GM12875 (cell line): Measurements from ENCODE around the gene FDX1.

Source experiments
- H3K4me3 ChIP-seq: one replicate; pipeline ENCODE4 v1.5.1; 2011; ENCODE audit warnings: low read depth, low read length, control low read depth
- TF ChIP-seq, protein P1 (sequence below): IDR thresholded peaks from 2 replicates; pipeline ENCODE4 v1.5.1; 2011; ENCODE audit warnings: low read depth, mild to moderate bottlenecking, control low read depth, inconsistent platforms, low read length, moderate library complexity, borderline replicate concordance; ENCODE audit not compliant: insufficient read depth

Gene FDX1

DNA sequence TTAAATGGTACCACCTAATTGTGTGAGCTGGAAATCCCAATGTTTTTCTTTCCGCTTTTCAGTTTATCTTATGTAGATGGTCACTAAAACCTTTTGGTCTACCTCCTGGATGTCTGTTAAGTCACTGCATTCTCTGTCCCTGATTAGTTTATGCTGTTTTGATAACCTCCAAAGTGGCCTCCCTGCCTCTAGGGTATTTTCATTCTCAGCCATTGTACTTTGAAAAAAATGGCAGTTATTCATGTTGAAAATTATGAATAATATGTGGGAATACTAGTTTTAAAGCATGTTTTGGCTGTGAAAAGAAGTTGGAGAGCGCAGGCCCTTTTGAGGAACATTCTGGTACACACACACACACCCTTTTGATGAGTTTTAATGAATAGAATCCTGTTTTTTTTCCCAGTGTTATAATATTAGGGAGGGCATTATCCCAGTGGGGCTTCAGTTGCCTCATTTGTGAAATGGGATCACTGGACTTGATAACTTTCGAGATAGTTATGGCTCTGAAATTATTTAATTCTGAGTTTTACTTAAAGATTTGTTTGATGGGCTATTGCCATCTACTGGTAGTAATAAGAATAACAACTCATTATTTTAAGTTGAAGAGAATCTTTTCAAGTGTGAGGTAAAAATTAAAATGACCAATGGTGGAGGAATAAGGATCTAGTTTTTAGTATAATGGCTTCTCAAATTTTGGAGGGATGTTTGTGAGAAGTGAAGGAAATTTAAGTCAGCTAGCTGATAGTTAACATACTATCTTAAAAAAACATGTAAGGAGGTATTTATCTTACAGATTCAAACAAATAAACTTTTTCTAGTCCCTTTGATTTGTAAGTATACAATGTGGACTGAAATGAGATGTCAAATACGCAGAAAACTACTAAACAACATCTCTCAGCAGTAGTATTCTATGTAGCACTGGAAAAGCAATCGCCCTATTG, 3.9 kb downstream of the FDX1 start:
- TF ChIP-seq, protein P1, sequence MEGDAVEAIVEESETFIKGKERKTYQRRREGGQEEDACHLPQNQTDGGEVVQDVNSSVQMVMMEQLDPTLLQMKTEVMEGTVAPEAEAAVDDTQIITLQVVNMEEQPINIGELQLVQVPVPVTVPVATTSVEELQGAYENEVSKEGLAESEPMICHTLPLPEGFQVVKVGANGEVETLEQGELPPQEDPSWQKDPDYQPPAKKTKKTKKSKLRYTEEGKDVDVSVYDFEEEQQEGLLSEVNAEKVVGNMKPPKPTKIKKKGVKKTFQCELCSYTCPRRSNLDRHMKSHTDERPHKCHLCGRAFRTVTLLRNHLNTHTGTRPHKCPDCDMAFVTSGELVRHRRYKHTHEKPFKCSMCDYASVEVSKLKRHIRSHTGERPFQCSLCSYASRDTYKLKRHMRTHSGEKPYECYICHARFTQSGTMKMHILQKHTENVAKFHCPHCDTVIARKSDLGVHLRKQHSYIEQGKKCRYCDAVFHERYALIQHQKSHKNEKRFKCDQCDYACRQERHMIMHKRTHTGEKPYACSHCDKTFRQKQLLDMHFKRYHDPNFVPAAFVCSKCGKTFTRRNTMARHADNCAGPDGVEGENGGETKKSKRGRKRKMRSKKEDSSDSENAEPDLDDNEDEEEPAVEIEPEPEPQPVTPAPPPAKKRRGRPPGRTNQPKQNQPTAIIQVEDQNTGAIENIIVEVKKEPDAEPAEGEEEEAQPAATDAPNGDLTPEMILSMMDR: no peak
- H3K4me3 ChIP-seq: no peak overlapping the region

DNA sequence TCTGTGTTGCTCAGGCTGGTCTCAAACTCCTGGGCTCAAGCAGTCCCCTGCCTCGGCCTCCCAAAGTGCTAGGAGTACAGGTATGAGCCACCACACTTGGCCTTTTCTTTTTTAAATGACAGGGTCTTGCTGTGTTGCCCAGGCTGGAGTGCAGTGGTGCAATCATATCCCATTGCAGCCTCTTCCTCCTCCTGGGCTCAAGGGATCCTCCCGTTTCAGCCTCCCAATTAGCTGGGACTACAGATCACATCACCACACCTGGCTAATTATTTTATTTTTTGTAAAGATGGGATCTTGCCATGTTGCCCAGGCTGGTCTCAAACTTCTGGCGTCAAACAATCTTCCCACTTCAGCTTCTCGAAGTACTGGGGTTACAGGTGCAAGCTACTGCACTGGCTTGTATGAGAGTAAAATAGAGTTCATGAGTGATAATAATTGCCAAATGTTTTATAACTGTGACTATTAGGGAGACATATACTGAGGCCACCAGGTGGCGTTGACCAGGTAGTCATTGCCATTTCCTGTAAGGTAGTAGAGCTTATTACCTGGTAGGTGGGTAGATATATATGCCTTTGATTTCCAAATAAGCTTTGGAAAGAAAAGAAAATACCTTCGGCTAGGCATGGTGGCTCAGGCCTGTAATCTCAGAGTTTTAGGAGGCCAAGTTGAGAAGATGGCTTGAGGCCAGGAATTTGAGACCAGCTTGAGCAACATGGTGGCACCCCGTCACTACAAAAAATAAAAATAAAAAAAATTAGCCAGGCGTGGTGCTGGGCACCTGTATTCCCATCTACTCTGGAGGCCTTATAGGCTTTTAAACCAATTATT, 5.4 kb downstream of the FDX1 start:
- H3K4me3 ChIP-seq: no peak overlapping the region
- TF ChIP-seq, protein P1: peak; percentile 49; the same call in 1 of the 2 replicates

DNA sequence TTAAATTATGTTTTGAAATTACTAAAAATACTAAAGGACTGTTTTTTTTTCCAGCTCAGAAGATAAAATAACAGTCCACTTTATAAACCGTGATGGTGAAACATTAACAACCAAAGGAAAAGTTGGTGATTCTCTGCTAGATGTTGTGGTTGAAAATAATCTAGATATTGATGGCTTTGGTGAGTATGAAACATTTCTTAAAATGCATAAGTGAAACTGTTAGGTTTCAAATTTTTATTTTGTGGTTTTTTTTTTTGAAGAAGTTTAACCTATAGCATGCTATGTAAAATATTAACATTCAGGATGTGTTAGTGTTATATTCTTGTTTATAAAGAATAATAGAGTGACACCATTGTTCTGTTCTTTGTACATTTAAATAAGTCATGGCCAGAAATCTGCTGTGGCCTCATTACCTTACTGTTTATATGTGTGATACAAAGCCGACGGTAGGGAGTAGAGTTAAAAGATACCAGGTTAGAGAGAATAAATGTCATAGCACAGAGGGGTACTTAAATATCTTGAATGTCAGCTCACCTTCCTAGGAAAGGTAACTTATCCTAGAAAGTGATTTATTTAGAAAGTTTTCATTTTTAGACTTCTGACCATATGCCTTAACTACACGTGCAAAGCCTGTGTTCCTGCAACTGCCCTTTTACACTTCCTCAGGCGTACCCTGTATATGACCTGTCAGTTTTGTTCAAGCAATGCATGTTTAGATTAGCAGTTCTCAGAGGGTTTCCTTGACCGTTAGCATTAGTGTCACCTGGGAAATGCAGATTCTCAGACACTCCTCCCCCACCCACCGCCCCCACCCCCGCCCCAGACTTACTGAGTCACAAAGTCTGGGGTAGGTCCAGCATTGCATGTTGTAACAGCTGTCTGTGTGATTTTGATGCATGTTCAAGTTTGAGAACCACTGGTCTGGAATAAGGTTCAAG, 6.3 kb downstream of the FDX1 start:
- H3K4me3 ChIP-seq: no peak overlapping the region
- TF ChIP-seq, protein P1: no peak

DNA sequence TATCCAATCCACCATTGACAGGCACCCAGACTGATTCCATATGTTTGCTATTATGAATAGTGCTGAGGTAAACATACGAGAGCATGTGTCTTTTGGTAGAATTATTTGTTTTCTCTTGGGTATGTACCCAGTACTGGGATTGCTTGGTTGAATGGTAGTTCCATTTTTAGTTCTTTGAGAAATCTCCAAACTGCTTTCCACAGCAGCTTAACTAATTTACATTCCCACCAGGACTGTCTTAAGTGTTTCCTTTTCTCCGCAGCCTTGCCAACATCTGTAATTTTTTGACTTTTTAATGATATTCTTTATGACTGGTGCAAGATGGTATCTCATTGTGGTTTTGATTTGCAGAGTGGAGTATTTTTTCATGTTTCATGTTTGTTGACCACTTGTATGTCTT, 8.3 kb downstream of the FDX1 start:
- H3K4me3 ChIP-seq: no peak overlapping the region
- TF ChIP-seq, protein P1: no peak

DNA sequence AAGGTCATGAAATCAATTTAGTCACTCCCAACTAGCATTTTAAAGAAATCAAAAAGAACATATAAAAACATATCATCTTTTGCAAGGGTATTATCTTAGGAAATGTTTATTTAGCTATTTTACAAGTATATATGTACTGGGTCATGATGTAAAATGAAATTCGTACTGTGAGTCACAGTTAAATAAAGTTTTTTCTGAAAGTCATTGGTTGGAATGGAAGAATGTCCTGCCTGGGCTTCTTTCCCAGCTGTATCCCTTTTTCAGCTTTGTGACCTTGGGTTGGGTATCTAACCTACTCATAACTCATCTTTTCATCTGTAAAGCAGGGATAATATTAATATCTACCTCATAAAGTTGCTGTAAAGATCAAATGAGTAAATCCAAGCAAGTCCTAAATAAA, 15.7 kb downstream of the FDX1 start:
- TF ChIP-seq, protein P1: no peak
- H3K4me3 ChIP-seq: no peak overlapping the region

- TF ChIP-seq, protein P1: no peak
- no peak overlapping the region for H3K4me3 ChIP-seq
These were observed 16.3 kb downstream of the FDX1 start for GRCh38 chr11:110446061-110446460.
